GM10266 (cell line): ENCODE measurements around the gene C3orf80.
"Not testable (repeated sequence)": the region's sequence is repeated elsewhere in the genome, so short reads cannot be mapped to it uniquely, and the experiment has no call there.

ENCODE experiments used
- DNase-seq: peaks from one replicate; pipeline ENCODE4 v3.0.0; 2012; ENCODE audit errors: extremely low spot score
- CTCF ChIP-seq: IDR thresholded peaks from 2 replicates; pipeline ENCODE4 v1.5.1; 2012; ENCODE audit warnings: mild to moderate bottlenecking, low read depth; ENCODE audit not compliant: control insufficient read depth, insufficient read depth; ENCODE audit errors: missing control alignments

Gene C3orf80

GRCh38 chr3:160199108-160199507, 26.1 kb upstream of the C3orf80 start:
- no peak for DNase-seq
- no peak for TF ChIP-seq CTCF

GRCh38 chr3:160200353-160200752, 24.9 kb upstream of the C3orf80 start:
- no peak for DNase-seq

GRCh38 chr3:160204396-160205011, 20.7 kb upstream of the C3orf80 start:
- DNase-seq = not testable (repeated sequence)

More at GRCh38 chr3:160200353-160200752, 24.9 kb upstream of the C3orf80 start:
- TF ChIP-seq CTCF = no peak

GRCh38 chr3:160205606-160206005, 19.6 kb upstream of the C3orf80 start:
- DNase-seq = no peak
- no peak for TF ChIP-seq CTCF

GRCh38 chr3:160210341-160210740, 14.9 kb upstream of the C3orf80 start:
- TF ChIP-seq CTCF = no peak
- no peak for DNase-seq

- peak; percentile 6 for TF ChIP-seq CTCF
- DNase-seq = peak; percentile 24
These were observed 14.4 kb upstream of the C3orf80 start for GRCh38 chr3:160210799-160211221.

- no peak for DNase-seq
- no peak for TF ChIP-seq CTCF
These were observed 12.0 kb upstream of the C3orf80 start for GRCh38 chr3:160213191-160213590.

GRCh38 chr3:160217675-160218074, 7.5 kb upstream of the C3orf80 start:
- no peak for DNase-seq
- no peak for TF ChIP-seq CTCF
